GM19397 (cell line): ENCODE data around the gene ITGB2.

Experiments used
- ATAC-seq: cut with Tn5 transposase; IDR thresholded peaks from one replicate; pipeline ENCODE4 v1.9.1; 2021; ENCODE audit warnings: mild to moderate bottlenecking, moderate library complexity; ENCODE audit not compliant: unreplicated experiment

Gene ITGB2

GRCh38 chr21:44898851-44899767 is 21.6 kb downstream of the ITGB2 start:
- ATAC-seq = no peak

GRCh38 chr21:44898011-44898488 is 22.6 kb downstream of the ITGB2 start:
- no peak for ATAC-seq

GRCh38 chr21:44897326-44898010 is 23.2 kb downstream of the ITGB2 start:
- no peak for ATAC-seq

GRCh38 chr21:44896561-44897286 is 24.0 kb downstream of the ITGB2 start:
- no peak for ATAC-seq

GRCh38 chr21:44895859-44896258 is 24.8 kb downstream of the ITGB2 start:
- ATAC-seq = no peak

GRCh38 chr21:44894687-44895302 is 25.9 kb downstream of the ITGB2 start:
- ATAC-seq = no peak

GRCh38 chr21:44893948-44894656 is 26.6 kb downstream of the ITGB2 start:
- ATAC-seq = no peak

GRCh38 chr21:44893278-44893556 is 27.5 kb downstream of the ITGB2 start:
- no peak for ATAC-seq

GRCh38 chr21:44892536-44893277 is 28.0 kb downstream of the ITGB2 start:
- peak; percentile 56 for ATAC-seq

- ATAC-seq = no peak
Observed at GRCh38 chr21:44892095-44892494, 28.6 kb downstream of the ITGB2 start.

- no peak for ATAC-seq
Observed at GRCh38 chr21:44891631-44892031, 29.1 kb downstream of the ITGB2 start.

- ATAC-seq = no peak
Observed at GRCh38 chr21:44890961-44891541, 29.6 kb downstream of the ITGB2 start.

- no peak for ATAC-seq
Observed at GRCh38 chr21:44890338-44890931, 30.3 kb downstream of the ITGB2 start.

GRCh38 chr21:44889625-44890337 is 30.9 kb downstream of the ITGB2 start:
- ATAC-seq = no peak

- ATAC-seq = no peak
Observed at GRCh38 chr21:44888581-44889550, 31.8 kb downstream of the ITGB2 start.

GRCh38 chr21:44887807-44888580 is 32.7 kb downstream of the ITGB2 start:
- no peak for ATAC-seq
